Liver (tissue), 9 donors: ENCODE data around the gene LIMS2. TPM values are rescaled to one million over a fixed set of nuclear protein-coding genes. Genes with fewer than 3 reads are reported as not detected.

Experiments
- DNase-seq: peaks from one replicate; pipeline ENCODE4 v3.0.0-alpha.2; 2017; ENCODE audit warnings: low spot score
- H3K27ac ChIP-seq, 2 donors: one replicate each; pipeline ENCODE4 v1.7.0; 2013; ENCODE audit warnings: inconsistent platforms in 2 of 2, low read length in 2 of 2, control low read depth in 1 of 2, low read depth in 1 of 2, mild to moderate bottlenecking in 1 of 2
- H3K27me3 ChIP-seq, 4 donors: one replicate each; pipeline versions ENCODE4 v1.6.1 to v1.7.0; 2013; ENCODE audit warnings: low read length in 3 of 4, inconsistent platforms in 1 of 4, mild to moderate bottlenecking in 1 of 4, moderate library complexity in 1 of 4; ENCODE audit not compliant: control insufficient read depth in 4 of 4, insufficient read depth in 4 of 4
- H3K36me3 ChIP-seq, 4 donors: one replicate each; pipeline versions ENCODE4 v1.6.1 to v1.7.0; 2013; ENCODE audit warnings: low read length in 3 of 4, mild to moderate bottlenecking in 3 of 4, low read depth in 1 of 4, moderate library complexity in 1 of 4; ENCODE audit not compliant: control insufficient read depth in 4 of 4, insufficient read depth in 3 of 4
- H3K4me1 ChIP-seq, 4 donors: one replicate each; pipeline versions ENCODE4 v1.6.1 to v1.7.0; 2013; ENCODE audit warnings: low read length in 3 of 4, mild to moderate bottlenecking in 3 of 4, moderate library complexity in 1 of 4; ENCODE audit not compliant: control insufficient read depth in 4 of 4, insufficient read depth in 4 of 4
- H3K4me3 ChIP-seq, 3 donors: one replicate each; pipeline versions ENCODE4 v1.6.1 to v1.7.0; 2013; ENCODE audit warnings: low read length in 3 of 3, control low read depth in 1 of 3, low read depth in 1 of 3, mild to moderate bottlenecking in 1 of 3
- H3K9ac ChIP-seq, 2 donors: one replicate each; pipeline ENCODE4 v1.7.0; 2013; ENCODE audit warnings: low read length in 2 of 2, mild to moderate bottlenecking in 2 of 2, moderate library complexity in 2 of 2, control low read depth in 1 of 2, low read depth in 1 of 2
- H3K9me3 ChIP-seq, 4 donors: one replicate each; pipeline versions ENCODE4 v1.6.1 to v1.7.0; 2013; ENCODE audit warnings: low read length in 3 of 4; ENCODE audit not compliant: control insufficient read depth in 4 of 4
- FOXA1 ChIP-seq: IDR thresholded peaks from 2 replicates; pipeline ENCODE4 v1.6.1; 2016; ENCODE audit warnings: antibody characterized with exemption
- FOXA2 ChIP-seq: IDR thresholded peaks from 2 replicates; pipeline ENCODE4 v1.6.1; 2016; ENCODE audit warnings: antibody characterized with exemption
- HNF4A ChIP-seq, 2 donors: conservative IDR thresholded peaks; 2 replicates each; pipeline ENCODE4 v1.6.1; 2016; ENCODE audit warnings: antibody characterized with exemption in 2 of 2, mild to moderate bottlenecking in 2 of 2
- HNF4G ChIP-seq: IDR thresholded peaks from 2 replicates; pipeline ENCODE4 v1.6.1; 2016; ENCODE audit warnings: antibody characterized with exemption
- JUND ChIP-seq, 2 donors: IDR thresholded peaks; 2 replicates each; pipeline ENCODE4 v1.6.1; 2016; ENCODE audit warnings: antibody characterized with exemption in 2 of 2
- RAD21 ChIP-seq, 2 donors: IDR thresholded peaks; 2 replicates each; pipeline ENCODE4 v1.6.1; 2016; ENCODE audit warnings: antibody characterized with exemption in 2 of 2, mild to moderate bottlenecking in 2 of 2
- RXRA ChIP-seq, 2 donors: IDR thresholded peaks; 2 replicates each; pipeline ENCODE4 v1.6.1; 2017 to 2018; ENCODE audit warnings: antibody characterized with exemption in 2 of 2, mild to moderate bottlenecking in 1 of 2
- SP1 ChIP-seq: IDR thresholded peaks from 2 replicates; pipeline ENCODE4 v1.6.1; 2018; ENCODE audit warnings: antibody characterized with exemption, mild to moderate bottlenecking
- TAF1 ChIP-seq: conservative IDR thresholded peaks from 2 replicates; pipeline ENCODE4 v1.6.1; 2016; ENCODE audit warnings: antibody characterized with exemption, mild to moderate bottlenecking
- YY1 ChIP-seq: IDR thresholded peaks from 2 replicates; pipeline ENCODE4 v1.6.1; 2016; ENCODE audit warnings: antibody characterized with exemption, mild to moderate bottlenecking
- WGBS: extraction: QIAGEN DNeasy Blood & Tissue Kit; methylation state at CpG from one replicate; pipeline ENCODE4 v1.1.7; 2013; 5-methylcytosine and 5-hydroxymethylcytosine counted together
- polyA plus RNA-seq, 2 donors: library from polyadenylated mRNA; stranded (reverse) in 1 of 2; unstranded in 1 of 2; fragments of 200-250 nt in 1 of 2; fragments of >200 nt in 1 of 2; fragmentation: Nextera tagmentation in 1 of 2; extraction: Ambion mirVana in 1 of 2; gene quantifications; one replicate each; pipeline versions ENCODE4 v1.2.1 to v1.2.3, GENCODE V29; 2013 to 2015
- total RNA-seq, 2 donors: library from RNA; depleted of rRNA; stranded (reverse); fragments of >200 nt; gene quantifications; one replicate each; pipeline ENCODE4 v1.2.3, GENCODE V29; 2014
- TF ChIP-seq, protein P1 (sequence below): IDR thresholded peaks from 2 replicates; pipeline ENCODE4 v1.6.1; 2016; ENCODE audit warnings: antibody characterized with exemption
- TF ChIP-seq, protein P2 (sequence below): IDR thresholded peaks from 2 replicates; pipeline ENCODE4 v1.6.1; 2016; ENCODE audit warnings: antibody characterized with exemption, mild to moderate bottlenecking
- TF ChIP-seq, protein P3 (sequence below): IDR thresholded peaks from 2 replicates; pipeline ENCODE4 v1.6.1; 2016; ENCODE audit warnings: antibody characterized with exemption
- TF ChIP-seq, protein P4 (sequence below): fragments of 150-350 bp; IDR thresholded peaks from 2 replicates; pipeline ENCODE4 v1.5.1; 2017; ENCODE audit warnings: improper control_type of control experiment, low read depth, low read length; ENCODE audit not compliant: missing input control
- TF ChIP-seq, protein P5 (sequence below): IDR thresholded peaks from 2 replicates; pipeline ENCODE4 v1.6.1; 2016; ENCODE audit warnings: antibody characterized with exemption
- donor health status: healthy.
- donor health status: healthy.
- donor health status: healthy.
- donor health status: healthy.
- donor health status: healthy.

The LIMS2 gene
- total and polyA plus RNA-seq, 4 donors: 1.4 to 17.9 (median 16.1) TPM

DNA sequence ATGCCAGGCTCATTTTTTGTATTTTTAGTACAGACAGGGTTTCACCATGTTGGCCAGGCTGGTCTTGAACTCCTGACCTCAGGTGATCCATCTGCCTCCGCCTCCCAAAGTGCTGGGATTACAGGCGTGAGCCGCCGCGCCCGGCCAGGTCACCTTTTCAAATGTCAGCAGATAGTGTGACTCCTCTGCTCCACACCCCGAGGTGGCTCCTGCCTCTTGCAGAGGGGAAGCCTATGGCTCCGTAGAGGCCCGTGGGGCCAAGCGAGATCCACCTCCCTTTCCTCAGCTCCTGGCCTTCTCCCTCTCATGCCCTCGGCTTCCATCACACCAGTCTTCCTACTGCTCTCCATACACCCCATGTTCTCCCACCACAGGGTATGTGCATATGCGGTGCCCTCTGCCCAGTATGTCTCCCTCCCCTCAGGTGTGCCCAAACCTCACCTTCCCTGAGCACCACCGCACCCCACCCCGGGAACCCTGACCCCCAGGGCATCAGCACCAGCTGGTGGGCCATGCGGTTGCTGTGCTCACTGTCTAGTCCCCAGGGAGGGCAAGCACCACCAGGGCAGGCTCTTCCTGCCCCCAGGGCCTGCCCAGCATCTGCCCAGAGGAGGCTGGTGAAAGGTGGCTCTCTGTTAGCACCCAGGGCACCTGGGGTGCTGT is 18.6 kb downstream of the LIMS2 start:
- TF ChIP-seq JUND (IDR thresholded peaks at IDR 0.05) (no peak), SP1 (no peak), RXRA (IDR thresholded peaks at IDR 0.05) (no peak), FOXA2 (no peak), YY1 (no peak)
- TF ChIP-seq, protein P1, sequence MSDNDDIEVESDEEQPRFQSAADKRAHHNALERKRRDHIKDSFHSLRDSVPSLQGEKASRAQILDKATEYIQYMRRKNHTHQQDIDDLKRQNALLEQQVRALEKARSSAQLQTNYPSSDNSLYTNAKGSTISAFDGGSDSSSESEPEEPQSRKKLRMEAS: no peak
- DNase-seq: no peak
- Histone ChIP-seq H3K4me3 (no peak overlapping the region), H3K27ac (no peak overlapping the region), H3K4me1 (peaks cover under 1 to 9% (median 4%) of the 10 kb centered on the region in 4 donors), H3K27me3 (no peaks in the 10 kb centered on the region), H3K36me3 (peaks cover 0 to 14% (median 1%) of the 10 kb centered on the region in 4 donors), H3K9ac (no peak overlapping the region), H3K9me3 (no peaks in the 10 kb centered on the region)
- WGBS: 93% methylated on average over 15 of the region's 15 CpGs

DNA sequence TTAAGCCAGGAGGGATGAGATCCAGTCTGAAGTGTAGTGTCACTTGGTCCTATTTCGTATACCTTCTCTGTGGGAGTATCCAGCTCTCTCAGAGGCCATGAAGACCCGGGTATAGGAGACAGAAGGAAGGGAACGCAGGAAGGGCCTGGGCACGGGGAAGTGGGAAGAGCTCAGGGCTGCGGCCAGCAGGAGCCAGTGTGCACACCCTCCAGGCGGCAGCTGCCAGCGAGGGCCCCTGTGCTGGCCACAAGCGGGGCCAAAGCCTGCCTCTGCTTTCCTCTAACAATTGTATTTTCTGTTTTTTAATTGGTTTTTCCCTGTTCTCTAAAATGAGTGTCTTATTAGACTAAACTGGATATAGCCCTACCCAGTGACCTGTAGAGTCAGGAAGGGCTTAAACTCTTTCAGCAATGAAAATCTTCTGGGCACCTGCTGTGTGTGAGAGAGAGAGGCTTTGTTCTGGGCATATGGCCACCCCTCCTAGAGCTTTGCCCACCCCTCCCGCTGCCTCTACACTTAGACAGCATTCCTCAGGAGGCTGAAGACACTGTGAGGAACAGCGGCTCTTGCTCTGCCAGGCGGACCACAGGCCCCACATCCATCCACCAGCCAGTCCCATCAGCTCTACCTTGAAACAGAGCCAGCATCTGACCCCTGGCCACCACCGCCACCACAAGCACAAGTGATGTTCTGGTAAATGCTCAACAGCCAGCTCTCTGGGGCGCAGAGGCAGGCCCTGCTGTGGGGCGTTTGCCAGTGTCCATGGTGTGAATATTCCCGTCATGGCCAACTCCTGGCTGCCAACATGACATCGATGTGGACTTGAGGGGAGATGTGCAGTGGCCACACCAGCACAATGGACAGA is 19.9 kb downstream of the LIMS2 start:
- Histone ChIP-seq H3K27me3 (no peaks in the 10 kb centered on the region), H3K9ac (no peak overlapping the region), H3K9me3 (no peaks in the 10 kb centered on the region), H3K4me1 (peaks cover 0 to 7% (median 0%) of the 10 kb centered on the region in 4 donors), H3K36me3 (peaks cover 0 to 14% (median 1%) of the 10 kb centered on the region in 4 donors), H3K27ac (no peak overlapping the region), H3K4me3 (no peak overlapping the region)
- DNase-seq: no peak
- WGBS: 91% methylated on average over 16 of the region's 16 CpGs
- TF ChIP-seq, protein P1: no peak
- TF ChIP-seq, protein P2, sequence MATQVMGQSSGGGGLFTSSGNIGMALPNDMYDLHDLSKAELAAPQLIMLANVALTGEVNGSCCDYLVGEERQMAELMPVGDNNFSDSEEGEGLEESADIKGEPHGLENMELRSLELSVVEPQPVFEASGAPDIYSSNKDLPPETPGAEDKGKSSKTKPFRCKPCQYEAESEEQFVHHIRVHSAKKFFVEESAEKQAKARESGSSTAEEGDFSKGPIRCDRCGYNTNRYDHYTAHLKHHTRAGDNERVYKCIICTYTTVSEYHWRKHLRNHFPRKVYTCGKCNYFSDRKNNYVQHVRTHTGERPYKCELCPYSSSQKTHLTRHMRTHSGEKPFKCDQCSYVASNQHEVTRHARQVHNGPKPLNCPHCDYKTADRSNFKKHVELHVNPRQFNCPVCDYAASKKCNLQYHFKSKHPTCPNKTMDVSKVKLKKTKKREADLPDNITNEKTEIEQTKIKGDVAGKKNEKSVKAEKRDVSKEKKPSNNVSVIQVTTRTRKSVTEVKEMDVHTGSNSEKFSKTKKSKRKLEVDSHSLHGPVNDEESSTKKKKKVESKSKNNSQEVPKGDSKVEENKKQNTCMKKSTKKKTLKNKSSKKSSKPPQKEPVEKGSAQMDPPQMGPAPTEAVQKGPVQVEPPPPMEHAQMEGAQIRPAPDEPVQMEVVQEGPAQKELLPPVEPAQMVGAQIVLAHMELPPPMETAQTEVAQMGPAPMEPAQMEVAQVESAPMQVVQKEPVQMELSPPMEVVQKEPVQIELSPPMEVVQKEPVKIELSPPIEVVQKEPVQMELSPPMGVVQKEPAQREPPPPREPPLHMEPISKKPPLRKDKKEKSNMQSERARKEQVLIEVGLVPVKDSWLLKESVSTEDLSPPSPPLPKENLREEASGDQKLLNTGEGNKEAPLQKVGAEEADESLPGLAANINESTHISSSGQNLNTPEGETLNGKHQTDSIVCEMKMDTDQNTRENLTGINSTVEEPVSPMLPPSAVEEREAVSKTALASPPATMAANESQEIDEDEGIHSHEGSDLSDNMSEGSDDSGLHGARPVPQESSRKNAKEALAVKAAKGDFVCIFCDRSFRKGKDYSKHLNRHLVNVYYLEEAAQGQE: no peak
- no peak for TF ChIP-seq HNF4G

DNA sequence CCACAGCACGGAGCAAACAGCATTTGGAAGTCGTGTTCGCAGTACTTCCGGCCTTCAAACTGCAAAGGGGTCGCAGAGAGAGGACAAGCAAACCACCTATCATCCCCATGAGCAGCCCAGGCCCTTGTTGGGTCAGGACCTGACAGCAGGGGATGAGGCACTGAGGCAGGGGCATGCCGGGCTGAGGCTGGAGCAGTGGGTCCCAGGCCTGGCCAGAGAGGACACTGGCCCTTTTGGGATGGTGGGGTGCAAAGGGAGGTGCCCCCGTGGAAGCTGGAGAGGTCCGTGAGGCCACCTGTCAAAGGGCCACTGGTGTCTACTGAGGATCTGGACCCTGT is 20.5 kb downstream of the LIMS2 start:
- no peak overlapping the region for H3K9ac ChIP-seq
- 92% methylated on average over 8 of the region's 8 CpGs for WGBS
- no peaks in the 10 kb centered on the region for H3K9me3 ChIP-seq
- no peak overlapping the region for H3K27ac ChIP-seq
- peaks cover 0 to 9% (median 0%) of the 10 kb centered on the region in 4 donors for H3K4me1 ChIP-seq
- no peak overlapping the region for H3K4me3 ChIP-seq
- H3K27me3 ChIP-seq: no peaks in the 10 kb centered on the region
- DNase-seq: no peak
- H3K36me3 ChIP-seq: peaks cover 0 to 14% (median 1%) of the 10 kb centered on the region in 4 donors
- TF ChIP-seq TAF1 (no peak), RAD21 (IDR thresholded peaks at IDR 0.05) (no peak), HNF4G (no peak), FOXA1 (no peak), SP1 (no peak), FOXA2 (no peak), RXRA (IDR thresholded peaks at IDR 0.05) (no peak), JUND (IDR thresholded peaks at IDR 0.05) (no peak), HNF4A (conservative IDR thresholded peaks at IDR 0.05) (no peak)
- TF ChIP-seq, protein P3, sequence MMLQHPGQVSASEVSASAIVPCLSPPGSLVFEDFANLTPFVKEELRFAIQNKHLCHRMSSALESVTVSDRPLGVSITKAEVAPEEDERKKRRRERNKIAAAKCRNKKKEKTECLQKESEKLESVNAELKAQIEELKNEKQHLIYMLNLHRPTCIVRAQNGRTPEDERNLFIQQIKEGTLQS: no peak
- TF ChIP-seq, protein P1: no peak
- TF ChIP-seq, protein P4, sequence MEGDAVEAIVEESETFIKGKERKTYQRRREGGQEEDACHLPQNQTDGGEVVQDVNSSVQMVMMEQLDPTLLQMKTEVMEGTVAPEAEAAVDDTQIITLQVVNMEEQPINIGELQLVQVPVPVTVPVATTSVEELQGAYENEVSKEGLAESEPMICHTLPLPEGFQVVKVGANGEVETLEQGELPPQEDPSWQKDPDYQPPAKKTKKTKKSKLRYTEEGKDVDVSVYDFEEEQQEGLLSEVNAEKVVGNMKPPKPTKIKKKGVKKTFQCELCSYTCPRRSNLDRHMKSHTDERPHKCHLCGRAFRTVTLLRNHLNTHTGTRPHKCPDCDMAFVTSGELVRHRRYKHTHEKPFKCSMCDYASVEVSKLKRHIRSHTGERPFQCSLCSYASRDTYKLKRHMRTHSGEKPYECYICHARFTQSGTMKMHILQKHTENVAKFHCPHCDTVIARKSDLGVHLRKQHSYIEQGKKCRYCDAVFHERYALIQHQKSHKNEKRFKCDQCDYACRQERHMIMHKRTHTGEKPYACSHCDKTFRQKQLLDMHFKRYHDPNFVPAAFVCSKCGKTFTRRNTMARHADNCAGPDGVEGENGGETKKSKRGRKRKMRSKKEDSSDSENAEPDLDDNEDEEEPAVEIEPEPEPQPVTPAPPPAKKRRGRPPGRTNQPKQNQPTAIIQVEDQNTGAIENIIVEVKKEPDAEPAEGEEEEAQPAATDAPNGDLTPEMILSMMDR: no peak
- TF ChIP-seq, protein P5, sequence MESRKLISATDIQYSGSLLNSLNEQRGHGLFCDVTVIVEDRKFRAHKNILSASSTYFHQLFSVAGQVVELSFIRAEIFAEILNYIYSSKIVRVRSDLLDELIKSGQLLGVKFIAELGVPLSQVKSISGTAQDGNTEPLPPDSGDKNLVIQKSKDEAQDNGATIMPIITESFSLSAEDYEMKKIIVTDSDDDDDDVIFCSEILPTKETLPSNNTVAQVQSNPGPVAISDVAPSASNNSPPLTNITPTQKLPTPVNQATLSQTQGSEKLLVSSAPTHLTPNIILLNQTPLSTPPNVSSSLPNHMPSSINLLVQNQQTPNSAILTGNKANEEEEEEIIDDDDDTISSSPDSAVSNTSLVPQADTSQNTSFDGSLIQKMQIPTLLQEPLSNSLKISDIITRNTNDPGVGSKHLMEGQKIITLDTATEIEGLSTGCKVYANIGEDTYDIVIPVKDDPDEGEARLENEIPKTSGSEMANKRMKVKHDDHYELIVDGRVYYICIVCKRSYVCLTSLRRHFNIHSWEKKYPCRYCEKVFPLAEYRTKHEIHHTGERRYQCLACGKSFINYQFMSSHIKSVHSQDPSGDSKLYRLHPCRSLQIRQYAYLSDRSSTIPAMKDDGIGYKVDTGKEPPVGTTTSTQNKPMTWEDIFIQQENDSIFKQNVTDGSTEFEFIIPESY: no peak
